Measurements from ENCODE around the gene RSBN1L.
"Not testable (repeated sequence)": the region's sequence is repeated elsewhere in the genome, so short reads cannot be mapped to it uniquely, and the experiment has no call there.

Gene RSBN1L

GRCh38 chr7:77702968-77703472 lies 6.8 kb downstream of the RSBN1L start:
- no peak for DNase-seq (ENCODE audit: low spot score)
- no peak for TF ChIP-seq CTCF (conservative IDR thresholded peaks at IDR 0.05; ENCODE audit: low read depth)
- no peak overlapping the region for H3K27ac ChIP-seq
- ChIA-PET POLR2A (ENCODE audit: low non-redundant PET) (no interaction called here), CTCF (interaction anchor here (0.6 to 0.7 kb wide), 2 partner anchors 51 to 163 kb away, joined by 3 to 5 read pairs; no protein-coding TSS in a partner anchor)

DNA sequence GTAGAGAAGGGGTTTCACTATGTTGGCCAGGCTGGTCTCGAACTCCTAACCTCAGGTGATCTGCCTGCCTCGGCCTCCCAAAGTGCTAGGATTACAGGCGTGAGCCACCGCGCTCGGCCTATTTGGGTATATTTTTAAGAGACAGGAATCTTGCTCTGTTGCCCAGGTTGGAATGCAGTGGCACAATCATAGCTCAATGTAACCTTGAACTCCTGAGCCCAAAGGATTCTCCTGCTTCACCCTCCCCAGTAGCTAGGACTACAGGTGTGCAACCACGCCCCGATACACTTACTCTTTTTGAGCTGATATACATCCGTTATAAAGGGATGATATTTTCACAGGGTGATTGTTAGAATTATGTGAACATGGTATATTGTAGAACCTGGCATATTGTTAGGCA lies 7.4 kb downstream of the RSBN1L start:
- CTCF ChIA-PET, result interaction anchor here (0.7 kb wide), 1 partner anchor 52 kb away, joined by 5 read pairs; no protein-coding TSS in a partner anchor
- H3K27ac ChIP-seq; POLR2A ChIA-PET (ENCODE audit: low non-redundant PET); DNase-seq (ENCODE audit: low spot score): not testable (repeated sequence)

DNA sequence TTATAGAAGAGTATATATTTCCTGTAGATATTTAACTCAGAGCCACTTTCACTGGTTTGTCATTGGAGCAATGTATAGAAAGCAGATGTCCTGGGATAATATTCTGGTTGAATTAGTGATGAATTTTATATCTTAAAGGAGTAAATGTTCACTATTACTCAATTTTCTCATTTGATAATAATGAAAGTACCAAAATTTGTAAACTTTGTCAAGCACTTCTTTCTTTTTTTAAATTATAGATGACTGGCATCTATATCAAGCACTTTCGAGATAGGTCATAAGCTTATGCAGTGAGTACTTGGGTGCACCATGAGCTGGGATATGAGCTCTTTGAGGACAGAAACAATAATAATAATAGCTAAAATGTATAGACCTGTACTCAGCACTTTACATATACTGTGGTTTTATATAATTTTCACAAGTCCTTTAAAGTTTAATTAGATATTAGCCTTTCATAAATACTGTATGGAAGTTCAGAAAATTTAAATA lies 11.3 kb downstream of the RSBN1L start:
- no peak for TF ChIP-seq CTCF (conservative IDR thresholded peaks at IDR 0.05; ENCODE audit: low read depth)
- no peak for DNase-seq (ENCODE audit: low spot score)
- ChIA-PET POLR2A (ENCODE audit: low non-redundant PET) (no interaction called here), CTCF (interaction anchor here (0.5 kb wide), 1 partner anchor 208 kb away, joined by 4 read pairs; no protein-coding TSS in a partner anchor)
- H3K27ac ChIP-seq, result no peak overlapping the region

GRCh38 chr7:77710067-77710466 lies 13.8 kb downstream of the RSBN1L start:
- POLR2A ChIA-PET (ENCODE audit: low non-redundant PET), result no interaction called here
- TF ChIP-seq CTCF (conservative IDR thresholded peaks at IDR 0.05; ENCODE audit: low read depth), result no peak
- DNase-seq (ENCODE audit: low spot score), result no peak
- no peak overlapping the region for H3K27ac ChIP-seq
- CTCF ChIA-PET, result no interaction called here

DNA sequence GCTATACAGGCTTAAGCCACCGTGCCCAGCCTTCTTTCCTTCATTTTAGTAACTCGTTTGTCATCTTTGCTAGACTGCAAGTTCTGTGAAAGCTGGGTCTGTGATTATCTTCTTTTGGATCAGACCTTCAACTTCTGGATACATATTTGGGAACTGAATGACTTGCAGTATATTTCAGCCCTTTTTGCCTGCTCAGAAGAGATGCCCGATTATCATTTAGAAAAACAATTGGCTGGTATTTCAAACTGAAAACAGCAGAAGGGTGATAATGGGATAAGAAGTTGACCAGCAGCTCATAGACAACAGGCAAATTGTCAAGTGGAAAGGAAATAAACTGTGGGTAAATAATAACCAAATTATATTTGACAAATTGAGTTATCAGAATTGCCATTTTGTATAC lies 14.6 kb downstream of the RSBN1L start:
- POLR2A ChIA-PET (ENCODE audit: low non-redundant PET), result no interaction called here
- no peak overlapping the region for H3K27ac ChIP-seq
- CTCF ChIA-PET, result no interaction called here
- no peak for DNase-seq (ENCODE audit: low spot score)
- TF ChIP-seq CTCF (conservative IDR thresholded peaks at IDR 0.05; ENCODE audit: low read depth), result no peak

DNA sequence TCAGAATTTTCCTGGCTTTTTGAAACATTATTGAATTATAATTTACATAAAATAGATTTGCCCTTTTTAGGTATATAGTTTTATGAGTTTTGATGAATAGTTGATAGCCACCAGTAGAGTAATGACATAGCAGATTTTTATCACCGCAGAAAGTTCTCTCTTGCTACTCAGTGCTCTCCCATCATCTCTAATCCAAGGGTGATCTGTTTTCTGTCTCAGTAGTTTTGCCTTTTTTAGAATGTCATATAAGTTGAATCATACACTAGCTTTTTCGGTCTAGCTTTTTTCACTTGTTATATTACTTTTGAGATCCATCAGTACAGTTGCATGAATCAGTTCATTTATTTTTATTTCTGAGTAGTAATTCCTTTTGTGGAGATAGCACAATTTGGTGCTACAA lies 17.9 kb downstream of the RSBN1L start:
- no peak for DNase-seq (ENCODE audit: low spot score)
- ChIA-PET CTCF (no interaction called here), POLR2A (ENCODE audit: low non-redundant PET) (no interaction called here)
- peak overlapping the region; percentile 21 for H3K27ac ChIP-seq
- no peak for TF ChIP-seq CTCF (conservative IDR thresholded peaks at IDR 0.05; ENCODE audit: low read depth)

DNA sequence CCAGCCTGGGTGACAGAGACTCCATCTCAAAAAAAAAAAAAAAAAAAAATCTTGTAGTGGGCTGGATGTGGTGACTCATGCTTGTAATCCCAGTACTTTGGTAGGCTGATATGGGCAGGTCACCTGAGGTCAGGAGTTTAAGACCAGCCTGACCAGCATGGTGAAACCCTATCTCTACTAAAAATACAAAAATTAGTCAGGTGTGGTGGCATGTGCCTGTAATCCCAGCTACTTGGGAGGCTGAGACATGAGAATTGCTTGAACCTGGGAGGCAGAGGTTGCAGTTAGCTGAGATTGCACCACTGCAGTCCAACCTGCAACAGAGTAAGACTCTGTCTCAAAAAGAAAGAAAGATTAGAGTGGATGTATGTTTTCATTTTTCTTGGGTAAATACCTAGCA lies 18.7 kb downstream of the RSBN1L start:
- DNase-seq (ENCODE audit: low spot score); POLR2A ChIA-PET (ENCODE audit: low non-redundant PET); CTCF ChIA-PET: not testable (repeated sequence)
- peak overlapping the region; percentile 21 for H3K27ac ChIP-seq

DNA sequence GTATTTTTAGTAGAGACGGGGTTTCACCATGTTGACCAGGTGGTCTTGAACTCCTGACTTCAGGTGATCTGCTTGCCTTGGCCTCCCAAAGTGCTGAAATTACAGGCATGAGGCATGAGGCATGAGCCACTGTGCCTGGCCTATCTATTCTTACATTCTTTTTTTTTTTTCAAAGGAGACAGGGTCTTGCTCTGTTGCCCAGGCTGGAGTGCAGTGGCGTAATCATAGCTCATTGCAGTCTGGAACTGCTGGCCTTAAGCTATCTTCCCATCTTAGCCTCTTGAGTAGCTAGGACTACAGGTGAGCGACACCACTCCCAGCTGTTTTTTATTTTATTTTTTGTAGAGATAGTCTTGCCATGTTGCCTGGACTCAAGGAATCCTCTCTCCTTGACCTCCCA lies 20.5 kb downstream of the RSBN1L start:
- DNase-seq (ENCODE audit: low spot score), result no peak
- POLR2A ChIA-PET (ENCODE audit: low non-redundant PET), result no interaction called here

DNA sequence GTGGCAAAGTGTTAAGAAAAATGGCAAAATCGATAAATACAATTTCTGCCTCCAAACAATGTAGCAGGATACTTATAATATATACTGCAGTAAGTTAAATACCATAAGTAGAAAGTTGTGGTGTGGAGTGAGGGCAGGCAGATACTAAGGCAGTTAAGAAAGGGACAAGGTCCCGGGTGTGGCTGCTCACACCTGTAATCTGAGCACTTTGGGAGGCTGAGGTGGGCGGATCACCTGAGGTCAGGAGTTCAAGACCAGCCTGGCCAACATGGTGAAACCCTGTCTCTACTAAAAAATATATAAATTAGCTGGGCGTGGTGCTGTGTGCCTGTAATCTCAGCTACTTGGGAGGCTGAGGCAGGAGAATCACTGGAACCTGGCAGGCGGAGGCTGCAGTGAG lies 21.3 kb downstream of the RSBN1L start:
- peak overlapping the region; percentile 35; the same call in 1 of the 2 replicates for H3K27ac ChIP-seq
- POLR2A ChIA-PET (ENCODE audit: low non-redundant PET); DNase-seq (ENCODE audit: low spot score): not testable (repeated sequence)
- CTCF ChIA-PET, result interaction anchor here (0.6 kb wide), 1 partner anchor 53 kb away, joined by 4 read pairs; no protein-coding TSS in a partner anchor

More for the DNA sequence above, 20.5 kb downstream of the RSBN1L start:
- H3K27ac ChIP-seq, result no peak overlapping the region
- TF ChIP-seq CTCF (conservative IDR thresholded peaks at IDR 0.05; ENCODE audit: low read depth), result no peak
- CTCF ChIA-PET, result interaction anchor here (0.6 kb wide), 1 partner anchor 282 kb away, joined by 3 read pairs; no protein-coding TSS in a partner anchor
